Iris pigment epithelial cell (primary cell): ENCODE measurements around the gene CCDC88C.

Experiments
- DNase-seq: peaks from one replicate; pipeline ENCODE4 v3.0.0-alpha.2; 2011; ENCODE audit warnings: low read depth

Gene CCDC88C

GRCh38 chr14:91342206-91342760 lies 75.3 kb downstream of the CCDC88C start:
- no peak for DNase-seq

GRCh38 chr14:91341751-91342154 lies 75.9 kb downstream of the CCDC88C start:
- no peak for DNase-seq

GRCh38 chr14:91341334-91341733 lies 76.3 kb downstream of the CCDC88C start:
- no peak for DNase-seq

GRCh38 chr14:91339671-91340369 lies 77.8 kb downstream of the CCDC88C start:
- DNase-seq, result no peak

GRCh38 chr14:91339076-91339475 lies 78.5 kb downstream of the CCDC88C start:
- DNase-seq, result no peak

GRCh38 chr14:91338379-91338778 lies 79.2 kb downstream of the CCDC88C start:
- no peak for DNase-seq

- DNase-seq, result no peak
Observed at GRCh38 chr14:91337699-91338335, 79.8 kb downstream of the CCDC88C start.

- no peak for DNase-seq
Observed at GRCh38 chr14:91336093-91336450, 81.5 kb downstream of the CCDC88C start.

- no peak for DNase-seq
Observed at GRCh38 chr14:91335191-91336092, 82.2 kb downstream of the CCDC88C start.

GRCh38 chr14:91333650-91334039 lies 84.0 kb downstream of the CCDC88C start:
- no peak for DNase-seq

- DNase-seq, result no peak
Observed at GRCh38 chr14:91332986-91333649, 84.5 kb downstream of the CCDC88C start.

GRCh38 chr14:91332171-91332985 lies 85.2 kb downstream of the CCDC88C start:
- no peak for DNase-seq

- DNase-seq, result no peak
Observed at GRCh38 chr14:91331721-91332120, 85.9 kb downstream of the CCDC88C start.

- no peak for DNase-seq
Observed at GRCh38 chr14:91330856-91331255, 86.8 kb downstream of the CCDC88C start.

- DNase-seq, result no peak
Observed at GRCh38 chr14:91330096-91330696, 87.4 kb downstream of the CCDC88C start.

GRCh38 chr14:91329486-91330014 lies 88.1 kb downstream of the CCDC88C start:
- DNase-seq, result no peak

- DNase-seq, result no peak
Observed at GRCh38 chr14:91328313-91329050, 89.1 kb downstream of the CCDC88C start.

GRCh38 chr14:91327661-91328312 lies 89.8 kb downstream of the CCDC88C start:
- DNase-seq, result no peak

GRCh38 chr14:91327250-91327595 lies 90.4 kb downstream of the CCDC88C start:
- no peak for DNase-seq
